Left kidney (tissue), 2 donors: ENCODE results near the gene NUP153. TPM values are rescaled to one million over a fixed set of nuclear protein-coding genes. Genes with fewer than 3 reads are reported as not detected.
"Not testable (repeated sequence)": the region's sequence is repeated elsewhere in the genome, so short reads cannot be mapped to it uniquely, and the experiment has no call there.

Source experiments
- DNase-seq: peaks from one replicate; pipeline ENCODE4 v3.0.0-alpha.2; 2013
- polyA plus RNA-seq: library from polyadenylated mRNA; unstranded; fragments of 120-200 nt; gene quantifications from one replicate; pipeline ENCODE4 v1.2.1, GENCODE V29; 2013; ENCODE audit not compliant: insufficient read length

NUP153 gene
- polyA plus RNA-seq, 1 donor = 63.7 TPM

- no peak for DNase-seq
Observed at GRCh38 chr6:17610835-17611234, 95.9 kb downstream of the NUP153 start.

DNA sequence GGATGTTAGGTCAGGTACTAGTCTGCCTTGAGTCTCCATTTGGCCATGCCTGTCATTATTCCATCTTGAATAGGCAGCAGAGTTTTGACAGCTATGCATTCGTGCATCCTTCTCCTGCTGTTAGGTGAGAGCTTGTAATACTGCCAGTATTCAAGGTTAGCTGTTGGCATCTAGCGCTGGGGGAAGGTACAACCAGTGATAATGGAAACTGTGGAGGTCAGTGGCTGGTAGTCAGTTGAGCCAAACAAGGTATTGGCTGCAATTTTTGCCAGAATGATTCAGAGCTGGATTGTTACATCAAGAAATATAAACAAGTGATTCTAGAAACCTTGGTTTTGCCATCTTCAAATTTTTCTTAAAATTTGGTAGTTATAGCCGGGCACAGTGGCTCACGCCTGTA, 100.1 kb downstream of the NUP153 start:
- no peak for DNase-seq

- no peak for DNase-seq
Observed at GRCh38 chr6:17602888-17603287, 103.8 kb downstream of the NUP153 start.

DNA sequence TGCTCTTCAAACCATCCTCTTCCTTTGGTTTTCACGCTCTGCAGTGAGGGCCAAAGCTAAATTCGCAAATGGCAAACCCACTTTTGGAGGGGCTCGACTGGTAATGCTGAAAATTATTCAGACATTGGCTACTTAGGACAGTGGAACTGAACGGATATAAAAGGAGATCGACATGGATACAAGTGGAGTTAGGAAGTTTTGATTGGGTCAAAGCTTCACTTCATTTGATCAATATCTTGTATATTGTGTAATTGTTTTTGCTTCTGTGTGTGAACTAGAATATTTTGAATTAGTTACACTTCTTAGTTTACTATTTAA, 105.4 kb downstream of the NUP153 start:
- no peak for DNase-seq

DNA sequence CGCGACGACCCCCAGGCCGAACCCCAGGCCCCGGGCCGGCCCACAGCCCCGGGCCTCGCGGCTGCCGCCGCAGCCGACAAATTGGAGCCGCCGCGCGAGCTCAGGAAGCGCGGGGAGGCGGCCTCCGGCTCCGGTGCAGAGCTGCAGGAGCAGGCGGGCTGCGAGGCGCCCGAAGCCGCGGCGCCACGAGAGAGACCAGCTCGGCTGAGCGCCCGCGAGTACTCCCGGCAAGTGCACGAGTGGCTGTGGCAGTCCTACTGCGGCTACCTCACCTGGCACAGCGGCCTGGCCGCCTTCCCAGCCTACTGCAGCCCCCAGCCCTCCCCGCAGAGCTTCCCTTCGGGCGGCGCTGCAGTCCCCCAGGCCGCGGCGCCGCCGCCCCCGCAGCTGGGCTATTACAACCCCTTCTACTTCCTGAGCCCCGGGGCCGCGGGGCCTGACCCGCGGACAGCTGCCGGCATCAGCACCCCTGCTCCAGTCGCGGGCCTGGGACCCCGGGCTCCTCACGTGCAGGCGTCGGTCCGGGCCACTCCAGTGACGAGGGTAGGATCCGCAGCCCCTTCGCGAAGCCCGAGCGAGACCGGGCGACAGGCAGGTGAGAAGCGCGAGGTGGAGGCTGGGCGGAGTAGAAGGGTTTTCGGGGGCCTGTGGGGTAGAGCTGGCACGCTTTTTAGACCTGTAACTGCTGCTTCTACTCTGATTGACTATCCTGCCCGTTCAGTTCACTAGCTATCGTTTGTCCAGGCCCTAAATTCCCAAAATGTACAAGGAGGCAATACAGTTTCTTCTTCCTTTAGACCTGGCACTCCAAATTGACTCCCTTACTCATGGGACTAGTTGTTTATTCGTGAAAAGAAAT, 106.0 kb downstream of the NUP153 start:
- peak; percentile 27 for DNase-seq

DNA sequence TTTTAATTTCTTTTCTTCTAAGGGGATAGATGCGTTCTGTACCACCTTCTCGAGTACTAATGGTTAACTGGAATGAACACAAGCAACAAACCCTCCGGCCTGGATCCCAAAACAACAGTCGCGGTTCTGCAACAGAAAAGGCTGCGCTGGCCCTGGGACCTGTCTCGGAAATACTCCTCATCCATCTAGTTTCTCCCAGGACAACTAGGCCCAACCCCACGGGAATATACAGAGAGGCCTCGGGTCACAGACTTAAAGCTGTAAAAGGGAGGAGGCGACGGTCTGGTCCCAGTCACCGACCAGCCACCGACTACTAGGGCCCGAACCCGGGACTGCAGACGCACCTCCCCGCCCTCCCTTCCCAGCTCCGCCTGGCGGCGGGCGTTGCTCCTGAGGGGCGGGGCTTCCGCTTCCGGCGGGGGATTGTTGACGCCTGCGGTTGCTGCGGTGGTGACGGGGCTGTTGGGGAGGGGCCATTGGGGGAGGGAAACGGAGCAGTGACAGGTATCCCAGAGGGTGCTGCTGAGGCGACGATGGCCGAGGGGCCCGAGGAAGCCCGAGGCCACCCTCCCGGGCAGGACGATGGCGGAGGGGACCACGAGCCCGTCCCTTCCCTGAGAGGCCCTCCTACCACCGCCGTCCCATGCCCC, 106.7 kb downstream of the NUP153 start, which contains the start of gene FAM8A1:
FAM8A1 (plus strand) TSS at position 426 of the 650 bp plus-strand sequence; CDS start at position 534, 108 bp downstream.
- DNase-seq = peak; percentile 94

- no peak for DNase-seq
Observed at GRCh38 chr6:17596085-17596484, 110.6 kb downstream of the NUP153 start.

GRCh38 chr6:17593246-17593645, 113.5 kb downstream of the NUP153 start:
- DNase-seq = no peak

DNA sequence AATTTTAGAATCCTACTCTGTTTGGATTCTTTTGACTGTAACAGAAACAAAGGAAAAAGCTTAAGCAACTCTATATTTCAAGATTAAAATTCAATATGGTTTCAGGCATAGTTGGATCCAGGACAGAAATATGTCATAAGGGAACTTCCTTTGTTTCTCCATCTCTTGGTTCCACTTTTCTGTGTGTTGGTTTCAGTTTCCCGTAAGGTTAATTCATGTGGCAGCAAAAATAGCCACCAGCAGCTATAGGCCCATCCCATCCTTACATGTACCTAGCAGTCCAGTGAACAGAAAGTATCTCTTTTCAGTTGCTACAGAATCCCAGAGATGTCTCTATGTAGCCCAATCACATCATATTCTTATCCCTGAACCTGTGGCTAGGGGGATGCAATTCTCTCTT, 115.4 kb downstream of the NUP153 start:
- no peak for DNase-seq

GRCh38 chr6:17589406-17590096, 117.2 kb downstream of the NUP153 start:
- no peak for DNase-seq

DNA sequence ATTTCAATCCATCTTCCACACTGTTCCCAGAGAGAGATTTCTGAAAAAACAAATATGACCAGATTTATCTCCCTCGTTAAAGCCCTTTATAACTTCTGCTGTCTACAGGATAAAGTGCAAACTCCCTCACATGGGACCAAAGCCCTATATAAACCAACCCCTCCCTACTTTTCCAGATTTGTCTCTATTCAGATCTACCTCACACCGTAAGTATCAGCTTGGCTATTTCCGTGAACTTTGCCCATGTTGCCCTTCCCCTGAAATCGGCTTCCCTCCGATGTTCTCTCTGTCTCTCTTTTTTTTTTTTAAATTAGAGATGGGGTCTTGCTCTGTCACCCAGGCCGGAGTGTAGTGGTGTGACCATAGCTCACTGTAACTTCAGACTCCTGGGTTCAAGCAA, 118.7 kb downstream of the NUP153 start:
- DNase-seq = no peak

DNA sequence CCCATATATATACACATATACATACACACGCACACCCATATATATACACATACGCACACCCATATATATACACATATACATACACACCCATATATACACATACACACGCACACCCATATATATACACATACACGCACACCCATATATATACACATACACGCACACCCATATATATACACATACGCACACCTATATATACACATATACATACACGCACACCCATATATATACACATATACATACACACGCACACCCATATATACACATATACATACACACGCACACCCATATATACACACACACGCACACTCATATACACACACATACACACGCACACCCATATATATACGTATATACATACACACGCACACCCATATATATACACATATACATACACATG, 120.1 kb downstream of the NUP153 start:
- not testable (repeated sequence) for DNase-seq

- DNase-seq = no peak
Observed at GRCh38 chr6:17585766-17586490, 120.8 kb downstream of the NUP153 start.

GRCh38 chr6:17584241-17584803, 122.4 kb downstream of the NUP153 start:
- peak; percentile 80 for DNase-seq

DNA sequence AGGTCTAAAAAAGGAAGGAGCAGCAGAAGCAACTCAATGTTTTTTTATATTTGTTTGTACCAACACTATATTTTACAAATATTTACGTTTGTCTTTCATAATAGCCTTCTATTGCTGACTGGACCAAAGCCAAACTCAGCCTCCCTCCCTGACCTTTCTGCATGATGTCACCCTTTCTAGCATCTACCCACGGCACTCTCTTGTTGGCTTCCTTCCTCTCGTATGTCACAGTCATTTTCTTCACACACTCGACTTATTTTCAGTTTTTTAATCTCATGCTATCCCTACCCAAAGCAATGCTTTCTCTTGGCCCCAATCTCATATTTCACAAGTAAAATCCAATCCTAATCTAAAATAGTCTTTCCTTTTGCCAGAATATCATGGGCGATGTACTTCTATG, 122.9 kb downstream of the NUP153 start:
- DNase-seq = no peak

DNA sequence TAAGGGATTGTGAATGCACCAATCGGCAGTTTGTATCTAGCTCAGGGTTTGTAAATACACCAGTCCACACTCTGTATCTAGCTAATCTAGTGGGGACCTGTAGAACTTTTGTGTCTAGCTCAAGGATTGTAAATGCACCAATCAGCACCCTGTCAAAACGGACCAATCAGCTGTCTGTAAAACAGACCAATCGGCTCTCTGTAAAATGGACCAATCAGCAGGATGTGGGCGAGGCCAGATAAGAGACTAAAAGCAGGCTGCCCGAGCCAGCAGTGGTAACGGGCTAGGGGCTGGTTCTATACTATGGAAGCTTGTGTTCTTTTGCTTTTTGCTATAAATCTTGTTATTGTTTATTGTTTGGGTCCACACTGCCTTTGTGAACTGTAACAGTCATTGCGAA, 125.4 kb downstream of the NUP153 start:
- DNase-seq = not testable (repeated sequence)

- DNase-seq = peak; percentile 57
Observed at GRCh38 chr6:17580518-17581048, 126.1 kb downstream of the NUP153 start.

DNA sequence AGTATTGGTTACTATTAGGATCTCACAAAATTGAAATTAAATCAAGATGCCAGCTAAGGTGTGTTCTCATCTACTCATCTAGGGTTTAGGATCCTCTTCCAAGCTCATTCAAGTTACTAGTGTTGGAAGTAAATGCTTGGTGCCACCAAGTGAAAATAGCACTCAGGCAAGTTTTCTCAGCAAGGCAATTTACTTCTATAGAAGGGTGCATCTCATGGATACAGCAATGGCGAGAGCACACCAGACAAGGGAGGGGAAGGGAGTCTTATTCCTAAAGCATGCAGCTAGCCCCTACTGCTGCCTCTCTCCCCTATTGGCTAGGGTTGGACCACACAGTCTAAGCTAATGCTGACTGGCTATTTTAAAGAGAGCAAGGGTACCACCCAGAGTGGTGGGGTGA, 129.7 kb downstream of the NUP153 start:
- no peak for DNase-seq

DNA sequence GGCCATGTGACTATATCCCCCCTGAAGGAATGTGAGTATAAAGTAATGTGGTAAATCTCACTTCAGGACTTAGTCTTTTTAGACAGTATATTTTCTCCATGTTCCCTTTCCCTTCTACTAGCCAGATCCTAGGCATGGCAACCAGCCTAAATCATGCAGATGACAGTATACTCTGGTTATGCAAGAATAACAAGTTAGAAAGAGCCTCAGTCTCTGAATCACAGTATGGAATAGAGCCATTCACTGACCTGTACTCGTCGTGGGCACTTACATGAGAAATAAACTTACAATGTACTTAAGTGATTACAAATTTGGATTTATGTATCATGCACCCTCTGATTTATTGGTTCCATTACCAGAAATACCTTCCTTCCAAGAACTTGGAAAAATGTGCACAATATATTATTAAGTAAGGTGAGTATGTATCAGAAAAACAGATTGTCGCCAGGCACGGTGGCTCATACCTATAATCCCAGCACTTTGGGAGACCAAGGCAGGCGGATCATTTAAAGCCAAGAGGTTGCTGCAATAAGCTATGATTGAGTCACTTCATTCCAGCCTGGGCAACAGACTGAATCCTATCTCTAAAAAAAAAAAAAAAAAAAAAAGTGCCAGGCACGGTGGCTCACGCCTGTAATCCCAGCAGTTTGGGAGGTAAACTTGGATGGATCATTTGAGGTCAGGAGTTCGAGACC, 131.7 kb downstream of the NUP153 start:
- DNase-seq = no peak

- no peak for DNase-seq
Observed at GRCh38 chr6:17565399-17565798, 141.3 kb downstream of the NUP153 start.
